SU-DHL-6 (cell line): Measurements from ENCODE around the gene RPS6KA5.
"Not testable (repeated sequence)": the region's sequence is repeated elsewhere in the genome, so short reads cannot be mapped to it uniquely, and the experiment has no call there.

Source experiments
- H2AFZ ChIP-seq: fragments of 200-600 bp; sonication (generic); 2 replicates; pipeline ENCODE4 v1.6.1; 2014; ENCODE audit warnings: low read depth, mild to moderate bottlenecking, moderate library complexity, mixed read lengths, antibody characterized with exemption, low read length; ENCODE audit not compliant: severe bottlenecking
- H3F3A ChIP-seq: fragments of 200-600 bp; shearing (Covaris generic); 2 replicates; pipeline ENCODE4 v1.6.0; 2016; ENCODE audit warnings: antibody characterized with exemption, mild to moderate bottlenecking; ENCODE audit not compliant: insufficient read depth
- H3K27ac ChIP-seq: fragments of 200-600 bp; sonication (generic); 2 replicates; pipeline ENCODE4 v1.5.1; 2016; ENCODE audit warnings: low read depth, mild to moderate bottlenecking, low read length, moderate library complexity, mixed read lengths
- H3K27me3 ChIP-seq: fragments of 200-600 bp; sonication (generic), shearing (Covaris generic); 2 replicates; pipeline ENCODE4 v1.6.0; 2014; ENCODE audit warnings: mild to moderate bottlenecking, low read length
- H3K36me3 ChIP-seq: fragments of 200-600 bp; sonication (generic); 2 replicates; pipeline ENCODE4 v1.6.1; 2014; ENCODE audit warnings: mild to moderate bottlenecking, low read length, mixed read lengths
- H3K4me2 ChIP-seq: fragments of 300-600, 200-600 bp; shearing (Covaris generic), sonication (generic); 2 replicates; pipeline ENCODE4 v1.6.0; 2014; ENCODE audit warnings: low read length, low read depth, mild to moderate bottlenecking; ENCODE audit not compliant: poor library complexity, severe bottlenecking
- H3K4me3 ChIP-seq: fragments of 200-600 bp; sonication (generic); 2 replicates; pipeline ENCODE4 v1.5.1; 2014; ENCODE audit warnings: antibody characterized with exemption, low read length, mild to moderate bottlenecking, mixed read lengths; ENCODE audit not compliant: insufficient read depth, poor library complexity, severe bottlenecking
- H3K79me2 ChIP-seq: fragments of 200-600 bp; sonication (generic); 2 replicates; pipeline ENCODE4 v1.6.1; 2014; ENCODE audit warnings: mild to moderate bottlenecking, low read length, moderate library complexity; ENCODE audit not compliant: insufficient read depth
- H3K9ac ChIP-seq: fragments of 200-600 bp; sonication (generic); 2 replicates; pipeline ENCODE4 v1.7.0; 2014; ENCODE audit warnings: mild to moderate bottlenecking, low read length
- H3K9me2 ChIP-seq: fragments of 200-600 bp; sonication (generic); replicated peaks from 2 replicates; pipeline ENCODE4 v1.6.1; 2014; ENCODE audit warnings: low read length; ENCODE audit not compliant: insufficient read depth
- H3K9me3 ChIP-seq: fragments of 200-600 bp; sonication (generic); 2 replicates; pipeline ENCODE4 v1.6.1; 2014; ENCODE audit warnings: low read length, mixed read lengths; ENCODE audit not compliant: insufficient read depth
- H4K20me1 ChIP-seq: fragments of 200-600 bp; sonication (generic); 2 replicates; pipeline ENCODE4 v1.6.1; 2014; ENCODE audit warnings: low read depth, mild to moderate bottlenecking, antibody characterized with exemption, low read length, moderate library complexity, mixed read lengths
- EZH2phosphoT487 ChIP-seq: fragments of 200-600 bp; sonication (generic), shearing (Covaris generic); conservative IDR thresholded peaks from 2 replicates; pipeline ENCODE4 v1.6.1; 2018; ENCODE audit warnings: mild to moderate bottlenecking, antibody characterized with exemption, low read length, moderate library complexity, mixed read lengths
- TF ChIP-seq, protein P1 (sequence below): fragments of 200-600 bp; sonication (generic); IDR thresholded peaks from one replicate; pipeline ENCODE4 v1.5.1; 2017; ENCODE audit warnings: antibody characterized with exemption, mild to moderate bottlenecking, low read length, moderate library complexity; ENCODE audit not compliant: insufficient read depth, poor library complexity, severe bottlenecking

The RPS6KA5 gene

DNA sequence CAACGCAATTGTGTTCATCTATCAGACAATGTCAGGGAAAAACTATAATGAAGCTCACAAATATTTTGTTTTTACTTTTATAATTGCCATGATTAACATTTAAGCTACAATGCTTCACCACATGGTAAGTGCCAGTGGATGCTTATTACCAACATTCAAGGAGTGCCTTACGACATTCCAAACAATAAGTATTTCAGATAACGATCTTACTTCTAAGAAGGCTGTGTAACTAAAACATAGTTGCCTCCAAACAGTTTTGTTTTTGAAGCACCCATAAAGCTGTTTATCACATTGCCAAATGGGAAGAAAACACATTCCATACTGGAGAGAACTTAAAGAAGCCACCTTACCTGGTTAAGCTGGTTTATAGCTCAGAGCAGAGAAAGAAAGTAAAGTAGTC lies 78.8 kb downstream of the RPS6KA5 start:
- H2AFZ ChIP-seq, result no peak overlapping the region
- no peaks in the 10 kb centered on the region for H3K9me2 ChIP-seq
- no peaks in the 10 kb centered on the region for H3K36me3 ChIP-seq
- H3K4me3 ChIP-seq, result no peak overlapping the region
- H4K20me1 ChIP-seq, result no peaks in the 10 kb centered on the region
- no peak overlapping the region for H3K4me2 ChIP-seq
- H3F3A ChIP-seq, result no peaks in the 10 kb centered on the region
- no peaks in the 10 kb centered on the region for H3K27me3 ChIP-seq
- H3K9ac ChIP-seq, result no peak overlapping the region
- H3K27ac ChIP-seq, result no peak overlapping the region
- no peaks in the 10 kb centered on the region for H3K9me3 ChIP-seq
- TF ChIP-seq EZH2phosphoT487, result no peak
- TF ChIP-seq, protein P1, sequence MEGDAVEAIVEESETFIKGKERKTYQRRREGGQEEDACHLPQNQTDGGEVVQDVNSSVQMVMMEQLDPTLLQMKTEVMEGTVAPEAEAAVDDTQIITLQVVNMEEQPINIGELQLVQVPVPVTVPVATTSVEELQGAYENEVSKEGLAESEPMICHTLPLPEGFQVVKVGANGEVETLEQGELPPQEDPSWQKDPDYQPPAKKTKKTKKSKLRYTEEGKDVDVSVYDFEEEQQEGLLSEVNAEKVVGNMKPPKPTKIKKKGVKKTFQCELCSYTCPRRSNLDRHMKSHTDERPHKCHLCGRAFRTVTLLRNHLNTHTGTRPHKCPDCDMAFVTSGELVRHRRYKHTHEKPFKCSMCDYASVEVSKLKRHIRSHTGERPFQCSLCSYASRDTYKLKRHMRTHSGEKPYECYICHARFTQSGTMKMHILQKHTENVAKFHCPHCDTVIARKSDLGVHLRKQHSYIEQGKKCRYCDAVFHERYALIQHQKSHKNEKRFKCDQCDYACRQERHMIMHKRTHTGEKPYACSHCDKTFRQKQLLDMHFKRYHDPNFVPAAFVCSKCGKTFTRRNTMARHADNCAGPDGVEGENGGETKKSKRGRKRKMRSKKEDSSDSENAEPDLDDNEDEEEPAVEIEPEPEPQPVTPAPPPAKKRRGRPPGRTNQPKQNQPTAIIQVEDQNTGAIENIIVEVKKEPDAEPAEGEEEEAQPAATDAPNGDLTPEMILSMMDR, result no peak
- H3K79me2 ChIP-seq, result no peaks in the 10 kb centered on the region

DNA sequence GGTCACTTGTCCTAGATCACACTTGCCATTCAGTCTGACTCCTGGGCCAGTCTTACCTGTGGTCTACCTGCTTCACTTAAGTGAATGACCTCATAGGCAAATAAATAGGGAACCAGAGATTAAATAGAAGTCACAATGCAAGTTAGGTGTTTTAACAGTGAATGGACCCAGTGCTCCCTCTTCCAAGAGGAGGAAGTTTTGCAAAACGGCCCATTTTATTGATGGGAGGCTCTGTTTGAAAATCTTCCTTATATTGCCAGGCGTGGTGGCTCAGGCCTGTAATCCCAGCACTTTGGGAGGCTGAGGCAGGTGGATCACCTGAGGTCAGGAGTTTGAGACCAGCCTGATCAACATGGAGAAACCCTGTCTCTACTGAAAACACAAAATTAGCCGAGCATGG lies 79.8 kb downstream of the RPS6KA5 start:
- not testable (repeated sequence) for H4K20me1 ChIP-seq, H3K36me3 ChIP-seq, H3K4me3 ChIP-seq, H3K9me2 ChIP-seq, H3K4me2 ChIP-seq, H3F3A ChIP-seq, H3K79me2 ChIP-seq, H3K9ac ChIP-seq, H3K27ac ChIP-seq, H3K9me3 ChIP-seq, H2AFZ ChIP-seq, H3K27me3 ChIP-seq

DNA sequence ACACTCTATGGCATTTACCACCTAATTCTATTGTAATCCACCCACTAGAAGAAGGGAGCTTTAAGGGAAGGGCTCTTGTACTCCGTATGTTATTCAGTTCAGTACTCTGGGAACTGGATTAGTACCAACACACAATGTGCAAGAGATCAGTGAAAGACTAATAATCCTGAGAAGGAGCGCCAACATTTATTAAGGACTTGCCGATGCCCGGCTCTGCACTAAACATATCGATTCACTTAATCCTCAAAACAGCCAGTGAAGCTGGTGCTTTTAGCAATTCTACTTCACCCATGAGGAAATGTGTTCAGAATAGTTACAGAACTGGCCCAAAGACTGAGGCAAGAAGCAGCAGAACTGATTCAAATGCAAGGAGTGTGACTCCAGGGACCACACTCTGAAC lies 80.9 kb downstream of the RPS6KA5 start:
- H3F3A ChIP-seq, result no peaks in the 10 kb centered on the region
- no peak for TF ChIP-seq EZH2phosphoT487
- TF ChIP-seq, protein P1, result no peak
- no peak overlapping the region for H3K27ac ChIP-seq
- H3K79me2 ChIP-seq, result no peaks in the 10 kb centered on the region
- H3K4me2 ChIP-seq, result no peak overlapping the region
- no peaks in the 10 kb centered on the region for H4K20me1 ChIP-seq
- no peaks in the 10 kb centered on the region for H3K36me3 ChIP-seq
- no peaks in the 10 kb centered on the region for H3K9me2 ChIP-seq
- no peak overlapping the region for H2AFZ ChIP-seq
- no peak overlapping the region for H3K9ac ChIP-seq
- H3K9me3 ChIP-seq, result no peaks in the 10 kb centered on the region
- no peak overlapping the region for H3K4me3 ChIP-seq
- no peaks in the 10 kb centered on the region for H3K27me3 ChIP-seq

DNA sequence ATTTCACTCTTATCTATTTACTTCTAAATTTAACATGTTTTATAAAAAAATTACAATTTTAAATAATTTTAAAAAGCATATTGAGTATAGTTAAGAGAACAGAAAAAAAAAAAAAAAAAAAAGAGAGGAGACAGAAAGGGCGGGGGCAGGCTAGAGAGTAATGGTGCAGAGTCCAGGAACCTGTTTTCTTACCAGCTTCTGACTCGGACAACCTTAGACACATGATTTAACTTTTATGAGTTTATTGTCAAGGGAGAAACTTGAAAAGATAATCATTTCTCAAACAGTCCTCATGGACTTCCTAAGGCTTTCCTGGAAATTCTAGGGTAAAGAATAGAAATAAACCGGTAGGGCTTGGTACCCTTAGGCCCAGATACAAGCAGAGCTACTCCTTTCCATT lies 84.3 kb downstream of the RPS6KA5 start:
- TF ChIP-seq, protein P1, result no peak
- no peak for TF ChIP-seq EZH2phosphoT487
- Histone ChIP-seq H3K4me3 (no peak overlapping the region), H3K36me3 (no peaks in the 10 kb centered on the region), H3K27ac (no peak overlapping the region), H4K20me1 (no peaks in the 10 kb centered on the region), H3K9ac (no peak overlapping the region), H2AFZ (no peak overlapping the region), H3K27me3 (no peaks in the 10 kb centered on the region), H3F3A (no peaks in the 10 kb centered on the region), H3K4me2 (no peak overlapping the region), H3K79me2 (no peaks in the 10 kb centered on the region), H3K9me2 (no peaks in the 10 kb centered on the region), H3K9me3 (no peaks in the 10 kb centered on the region)
